HepG2 (cell line): ENCODE results near the gene MYOM1. TPM values are rescaled to one million over a fixed set of nuclear protein-coding genes. Genes with fewer than 3 reads are reported as not detected.

ENCODE experiments used
- ARNT ChIP-seq: fragments of 450-650 bp; IDR thresholded peaks from 2 replicates; pipeline ENCODE4 v1.6.1; 2017
- BRCA1 ChIP-seq: sonication (generic); formaldehyde crosslinking; IDR thresholded peaks from 2 replicates; pipeline ENCODE4 v1.4.0; 2020; ENCODE audit warnings: missing genetic modification reagents
- E2F2 ChIP-seq: sonication (generic); formaldehyde crosslinking; IDR thresholded peaks from 2 replicates; pipeline ENCODE4 v1.4.0; 2020; ENCODE audit warnings: missing genetic modification reagents, borderline replicate concordance
- JUN ChIP-seq: sonication (generic); formaldehyde crosslinking; IDR thresholded peaks from 2 replicates; pipeline ENCODE4 v1.4.0; 2020; ENCODE audit warnings: mild to moderate bottlenecking, missing genetic modification reagents
- MED1 ChIP-seq: sonication (generic); formaldehyde crosslinking; IDR thresholded peaks from 2 replicates; pipeline ENCODE4 v1.4.0; 2020; ENCODE audit warnings: missing genetic modification reagents
- MED13 ChIP-seq: sonication (generic); formaldehyde crosslinking; IDR thresholded peaks from 2 replicates; pipeline ENCODE4 v1.5.0; 2020; ENCODE audit warnings: missing genetic modification reagents
- MEIS1 ChIP-seq: sonication (generic); formaldehyde crosslinking; IDR thresholded peaks from 2 replicates; pipeline ENCODE4 v1.9.0; 2021; ENCODE audit warnings: mild to moderate bottlenecking, missing genetic modification reagents, moderate library complexity, borderline replicate concordance
- MIER3 ChIP-seq: IDR thresholded peaks from 2 replicates; pipeline ENCODE4 v1.6.1; 2016; ENCODE audit warnings: missing compliant biosample characterization, borderline replicate concordance
- SCMH1 ChIP-seq: sonication (generic); formaldehyde crosslinking; IDR thresholded peaks from 2 replicates; pipeline ENCODE4 v1.9.0; 2021; ENCODE audit warnings: missing genetic modification reagents, mild to moderate bottlenecking, borderline replicate concordance
- SOX5 ChIP-seq: IDR thresholded peaks from 2 replicates; pipeline ENCODE4 v1.6.1; 2016; ENCODE audit warnings: borderline replicate concordance
- SPEN ChIP-seq: sonication (generic); formaldehyde crosslinking; IDR thresholded peaks from 2 replicates; pipeline ENCODE4 v1.5.1; 2020; ENCODE audit warnings: low read depth, mild to moderate bottlenecking, missing genetic modification reagents
- SUZ12 ChIP-seq: fragments of 150-350 bp; IDR thresholded peaks from 2 replicates; pipeline ENCODE4 v1.6.1; 2014; ENCODE audit warnings: low read depth, low read length
- TERF1 ChIP-seq: sonication (generic); formaldehyde crosslinking; IDR thresholded peaks from 2 replicates; pipeline ENCODE4 v1.8.0; 2022; ENCODE audit warnings: mild to moderate bottlenecking, missing genetic modification reagents, moderate library complexity
- U2AF1 ChIP-seq: fragments of 200-400 bp; formaldehyde crosslinking; optimal IDR thresholded peaks from 2 replicates; pipeline ENCODE3; 2017; ENCODE audit warnings: mild to moderate bottlenecking, low read depth, low read length
- ZBTB33 ChIP-seq: sonication (generic); formaldehyde crosslinking; IDR thresholded peaks from 2 replicates; pipeline ENCODE4 v1.4.0; 2020; ENCODE audit warnings: missing genetic modification reagents
- ZFP62 ChIP-seq: sonication (generic); formaldehyde crosslinking; IDR thresholded peaks from 2 replicates; pipeline ENCODE4 v1.4.0; 2020; ENCODE audit warnings: missing genetic modification reagents
- ZHX1 ChIP-seq: sonication (generic); formaldehyde crosslinking; IDR thresholded peaks from 2 replicates; pipeline ENCODE4 v1.8.1; 2022; ENCODE audit warnings: low read depth, mild to moderate bottlenecking, missing genetic modification reagents
- ZNF136 ChIP-seq: sonication (generic); formaldehyde crosslinking; IDR thresholded peaks from 2 replicates; pipeline ENCODE4 v1.8.1; 2022; ENCODE audit warnings: low read depth, mild to moderate bottlenecking, moderate library complexity, missing genetic modification reagents
- ZNF207 ChIP-seq: fragments of 450-650 bp; IDR thresholded peaks from 2 replicates; pipeline ENCODE4 v1.6.1; 2016; ENCODE audit warnings: antibody characterized with exemption, borderline replicate concordance
- ZNF274 ChIP-seq: sonication (generic); formaldehyde crosslinking; IDR thresholded peaks from 2 replicates; pipeline ENCODE4 v1.5.1; 2020; ENCODE audit warnings: mild to moderate bottlenecking, missing genetic modification reagents
- ZNF564 ChIP-seq: sonication (generic); formaldehyde crosslinking; IDR thresholded peaks from 2 replicates; pipeline ENCODE4 v1.8.1; 2023; ENCODE audit warnings: mild to moderate bottlenecking, missing genetic modification reagents
- ZNF619 ChIP-seq: sonication (generic); formaldehyde crosslinking; IDR thresholded peaks from 2 replicates; pipeline ENCODE4 v1.4.0; 2020; ENCODE audit warnings: mild to moderate bottlenecking, missing genetic modification reagents
- ZNF652 ChIP-seq: IDR thresholded peaks from 2 replicates; pipeline ENCODE4 v1.6.1; 2016; ENCODE audit warnings: low read depth, borderline replicate concordance
- ZNF703 ChIP-seq: sonication (generic); formaldehyde crosslinking; IDR thresholded peaks from 2 replicates; pipeline ENCODE4 v1.5.1; 2020; ENCODE audit warnings: missing genetic modification reagents, mild to moderate bottlenecking, moderate library complexity, borderline replicate concordance
- ZNF709 ChIP-seq: sonication (generic); formaldehyde crosslinking; IDR thresholded peaks from 2 replicates; pipeline ENCODE4 v1.5.0; 2020; ENCODE audit warnings: mild to moderate bottlenecking, missing genetic modification reagents
- ZNF746 ChIP-seq: sonication (generic); formaldehyde crosslinking; IDR thresholded peaks from 2 replicates; pipeline ENCODE4 v1.8.0; 2022; ENCODE audit warnings: mild to moderate bottlenecking, missing genetic modification reagents
- ZNF83 ChIP-seq: sonication (generic); formaldehyde crosslinking; IDR thresholded peaks from 2 replicates; pipeline ENCODE4 v1.4.0; 2020; ENCODE audit warnings: missing genetic modification reagents, mild to moderate bottlenecking, borderline replicate concordance
- polyA plus RNA-seq, 8 experiments: library from polyadenylated mRNA; depleted of rRNA in 3 of 8; stranded (reverse) in 7 of 8; unstranded in 1 of 8; fragments of >200 nt; fragmentation: Illumina TruSeq in 4 of 8; extraction: Trizol in 4 of 8; gene quantifications; 2 replicates each; pipeline versions ENCODE4 v1.2.1 to v1.2.3, GENCODE V29; 2011 to 2016; ENCODE audit warnings: low read depth in 4 of 8, missing spikeins in 1 of 8, mixed read lengths in 1 of 8; ENCODE audit not compliant: insufficient read depth in 1 of 8
- total RNA-seq, 5 experiments: library from RNA; depleted of rRNA; stranded (reverse); fragments of >200 nt; fragmentation: Illumina TruSeq; extraction: Trizol; gene quantifications; 2 replicates each; pipeline ENCODE4 v1.2.3, GENCODE V29; 2016; ENCODE audit warnings: low read depth in 1 of 5

MYOM1 gene
- total and polyA plus RNA-seq, 2 of the 13 experiments (the other 11 are each of a cell fraction or from before 2014, with no cell fraction given), result 0.46 to 0.98 TPM

- TF ChIP-seq MED13 (CRISPR knock-in tag) (no peak), ZNF746 (CRISPR knock-in tag) (no peak), MIER3 (CRISPR knock-in tag) (peak; percentile 4; the same call in 1 of the 2 replicates), MEIS1 (CRISPR knock-in tag) (no peak), ZNF652 (0 out of 2 replicates have a peak, but pooled peaks have one; percentile 7), ZNF136 (CRISPR knock-in tag) (no peak), SPEN (CRISPR knock-in tag) (no peak), ZNF709 (CRISPR knock-in tag) (no peak), ZFP62 (CRISPR knock-in tag) (no peak), ZNF83 (CRISPR knock-in tag) (no peak), SOX5 (no peak), ZNF619 (CRISPR knock-in tag) (no peak), SUZ12 (no peak), TERF1 (CRISPR knock-in tag) (no peak), BRCA1 (CRISPR knock-in tag) (no peak), E2F2 (CRISPR knock-in tag) (no peak), JUN (CRISPR knock-in tag) (no peak), ZHX1 (no peak), ZNF207 (no peak), SCMH1 (CRISPR knock-in tag) (no peak), MED1 (no peak), ZNF564 (CRISPR knock-in tag) (no peak; the same call in 1 of the 2 replicates), ARNT (no peak), U2AF1 (no peak), ZNF274 (CRISPR knock-in tag) (no peak), ZBTB33 (no peak), ZNF703 (CRISPR knock-in tag) (no peak)
Measured at GRCh38 chr18:3052411-3052758, 167.4 kb downstream of the MYOM1 start (continued).
